ENCODE results near the gene AKR1B1.

- TF ChIP-seq CTCF (conservative IDR thresholded peaks at IDR 0.05; ENCODE audit: low read length): no peak
- no peak for TF ChIP-seq EZH2phosphoT487 (IDR thresholded peaks at IDR 0.05; ENCODE audit: borderline replicate concordance, low read depth, low read length)
These were observed 63.3 kb downstream of the AKR1B1 start for GRCh38 chr7:134395604-134396003.

Measured in OCI-LY7 (cell line).